ENCODE results near the gene ATP6V0A1.

Gene ATP6V0A1

DNA sequence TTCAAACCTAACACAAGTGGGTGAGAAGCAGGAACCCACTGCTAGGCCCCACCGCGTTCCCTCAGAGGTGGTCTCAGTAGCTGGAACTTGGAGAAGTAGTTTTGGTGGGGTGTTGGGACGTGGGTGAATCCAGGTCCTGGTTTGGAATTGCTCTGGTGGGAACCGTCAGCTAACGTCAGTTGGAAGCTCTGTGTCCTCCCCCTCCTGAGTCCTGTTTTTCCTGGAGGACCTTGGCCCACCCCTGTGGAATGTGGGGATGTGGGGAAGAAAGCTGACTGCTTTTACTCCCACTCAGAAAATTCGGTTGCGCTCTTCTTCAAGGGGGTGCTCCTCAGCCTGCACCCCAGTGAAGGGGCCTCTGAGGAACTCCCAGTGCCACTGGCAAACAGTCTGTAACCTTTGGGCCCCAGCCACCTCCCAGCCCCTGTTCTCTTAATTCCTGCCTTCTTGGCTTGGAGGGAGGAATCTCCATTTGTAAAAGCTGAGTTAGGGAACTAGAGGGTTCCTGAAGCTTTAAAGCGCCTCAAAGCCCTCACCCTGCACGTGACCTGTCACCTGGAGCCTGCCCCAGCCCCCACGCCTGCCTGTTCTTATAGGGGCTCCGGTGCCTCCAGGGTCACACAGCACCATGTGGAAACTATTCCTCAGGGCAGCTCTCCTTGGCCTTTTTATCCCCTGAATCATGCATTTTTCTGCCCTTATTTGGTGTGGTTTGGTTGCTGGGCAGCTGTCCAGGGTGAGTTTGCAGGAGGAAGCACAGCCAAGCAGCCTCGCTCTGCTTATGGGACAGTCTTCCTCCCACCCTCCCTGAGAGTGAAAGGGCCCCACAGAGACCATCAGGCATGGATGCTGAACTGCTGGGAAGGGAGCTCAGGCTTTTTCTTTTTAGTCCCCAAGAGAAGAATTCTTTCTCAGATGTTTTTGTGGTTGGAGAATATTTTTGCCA is 61.1 kb downstream of the ATP6V0A1 start:
- Histone ChIP-seq H3K79me2 (ENCODE audit: control insufficient read depth, insufficient read depth, low read length) (no peaks in the 10 kb centered on the region), H3K23ac (ENCODE audit: low read length) (no peak overlapping the region), H4K5ac (ENCODE audit: low read length) (no peak overlapping the region), H3K27me3 (ENCODE audit: insufficient read depth, low read length, poor library complexity) (no peaks in the 10 kb centered on the region), H3K56ac (ENCODE audit: low read length) (no peak overlapping the region), H3K36me3 (ENCODE audit: control insufficient read depth, insufficient read depth, low read length) (peaks cover 2% of the 10 kb centered on the region), H3K9ac (ENCODE audit: low read length) (no peak overlapping the region), H3K4me3 (ENCODE audit: low read length) (no peak overlapping the region), H2BK120ac (ENCODE audit: low read depth, low read length) (peak overlapping the region; percentile 13), H3K4ac (ENCODE audit: low read depth, low read length) (no peak overlapping the region), H3K4me2 (ENCODE audit: low read length) (no peak overlapping the region), H2BK15ac (replicated peaks; ENCODE audit: low read depth) (no peak overlapping the region), H4K8ac (ENCODE audit: low read depth, low read length) (no peak overlapping the region), H2BK5ac (ENCODE audit: low read length) (no peak overlapping the region), H3K27ac (ENCODE audit: low read depth, low read length) (peak overlapping the region; percentile 53), H3K18ac (ENCODE audit: low read length) (no peak overlapping the region), H2AK5ac (ENCODE audit: low read length) (no peak overlapping the region), H3K4me1 (ENCODE audit: control insufficient read depth, low read depth, low read length) (peaks cover 6% of the 10 kb centered on the region), H3K79me1 (ENCODE audit: low read length) (no peaks in the 10 kb centered on the region)
- no CpG with 5 or more reads among the region's 12 CpGs for WGBS (ENCODE audit: extremely low coverage, insufficient coverage, low lambda C conversion rate)
- DNase-seq: peak; percentile 95

DNA sequence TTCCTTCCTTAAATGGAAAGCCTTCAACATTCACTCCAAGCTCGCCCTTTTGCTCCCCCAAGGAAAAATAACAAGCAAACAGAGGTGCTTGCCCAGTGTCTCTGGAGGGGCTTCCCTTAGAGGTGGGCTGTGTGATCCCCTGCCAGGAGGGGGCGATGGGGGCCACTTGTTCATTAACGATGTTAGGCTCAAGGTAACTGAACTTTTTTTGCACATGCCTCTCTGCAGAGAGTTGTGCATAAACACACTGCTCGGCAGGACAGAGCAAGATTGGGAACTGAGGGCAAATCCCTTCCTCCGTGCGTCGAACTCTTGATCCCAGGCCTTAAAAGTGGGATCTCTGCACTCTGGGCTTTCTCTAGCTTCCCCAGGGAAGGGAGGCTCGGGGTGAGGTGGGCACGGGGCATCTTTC is 61.9 kb downstream of the ATP6V0A1 start:
- Histone ChIP-seq H3K4me1 (ENCODE audit: control insufficient read depth, low read depth, low read length) (peaks cover 6% of the 10 kb centered on the region), H4K5ac (ENCODE audit: low read length) (no peak overlapping the region), H3K56ac (ENCODE audit: low read length) (no peak overlapping the region), H3K18ac (ENCODE audit: low read length) (no peak overlapping the region), H2BK120ac (ENCODE audit: low read depth, low read length) (no peak overlapping the region), H2AK5ac (ENCODE audit: low read length) (no peak overlapping the region), H2BK15ac (replicated peaks; ENCODE audit: low read depth) (no peak overlapping the region), H3K79me2 (ENCODE audit: control insufficient read depth, insufficient read depth, low read length) (no peaks in the 10 kb centered on the region), H3K4me2 (ENCODE audit: low read length) (no peak overlapping the region), H4K8ac (ENCODE audit: low read depth, low read length) (no peak overlapping the region), H2BK5ac (ENCODE audit: low read length) (no peak overlapping the region), H3K9ac (ENCODE audit: low read length) (no peak overlapping the region), H3K4me3 (ENCODE audit: low read length) (no peak overlapping the region), H3K27me3 (ENCODE audit: insufficient read depth, low read length, poor library complexity) (no peaks in the 10 kb centered on the region), H3K4ac (ENCODE audit: low read depth, low read length) (no peak overlapping the region), H3K27ac (ENCODE audit: low read depth, low read length) (peak overlapping the region; percentile 47), H3K23ac (ENCODE audit: low read length) (no peak overlapping the region), H3K79me1 (ENCODE audit: low read length) (no peaks in the 10 kb centered on the region), H3K36me3 (ENCODE audit: control insufficient read depth, insufficient read depth, low read length) (peaks cover 2% of the 10 kb centered on the region)
- WGBS (ENCODE audit: extremely low coverage, insufficient coverage, low lambda C conversion rate): no CpG with 5 or more reads among the region's 9 CpGs
- DNase-seq: peak; percentile 43

DNA sequence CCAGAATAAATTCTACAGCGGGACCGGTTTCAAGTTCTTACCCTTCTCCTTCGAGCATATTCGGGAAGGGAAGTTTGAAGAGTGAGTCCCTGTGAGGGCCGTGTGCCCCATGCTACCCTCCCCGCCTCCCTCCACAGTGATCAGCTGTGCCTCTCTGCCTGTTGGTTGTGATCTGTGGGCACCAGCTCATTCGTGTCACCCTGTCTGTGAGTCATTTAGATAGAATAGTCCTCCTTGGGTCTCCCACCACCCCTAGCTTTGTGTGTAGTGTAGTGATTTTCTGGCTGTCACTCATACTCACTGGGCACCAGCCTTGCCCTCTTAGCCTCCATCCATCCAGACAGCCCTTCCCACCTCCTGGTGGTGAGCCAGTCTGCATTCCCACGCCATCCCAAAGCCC is 62.4 kb downstream of the ATP6V0A1 start:
- H3K79me1 ChIP-seq (ENCODE audit: low read length): no peaks in the 10 kb centered on the region
- no peak overlapping the region for H3K4ac ChIP-seq (ENCODE audit: low read depth, low read length)
- H3K4me3 ChIP-seq (ENCODE audit: low read length): no peak overlapping the region
- H3K4me2 ChIP-seq (ENCODE audit: low read length): no peak overlapping the region
- H4K5ac ChIP-seq (ENCODE audit: low read length): no peak overlapping the region
- no peak overlapping the region for H3K23ac ChIP-seq (ENCODE audit: low read length)
- H3K9ac ChIP-seq (ENCODE audit: low read length): no peak overlapping the region
- no peak overlapping the region for H3K27ac ChIP-seq (ENCODE audit: low read depth, low read length)
- H3K36me3 ChIP-seq (ENCODE audit: control insufficient read depth, insufficient read depth, low read length): peaks cover 2% of the 10 kb centered on the region
- no peak overlapping the region for H2BK5ac ChIP-seq (ENCODE audit: low read length)
- H3K27me3 ChIP-seq (ENCODE audit: insufficient read depth, low read length, poor library complexity): no peaks in the 10 kb centered on the region
- DNase-seq: no peak
- H3K4me1 ChIP-seq (ENCODE audit: control insufficient read depth, low read depth, low read length): peaks cover 6% of the 10 kb centered on the region
- H3K79me2 ChIP-seq (ENCODE audit: control insufficient read depth, insufficient read depth, low read length): no peaks in the 10 kb centered on the region
- no peak overlapping the region for H3K18ac ChIP-seq (ENCODE audit: low read length)
- no peak overlapping the region for H3K56ac ChIP-seq (ENCODE audit: low read length)
- no peak overlapping the region for H4K8ac ChIP-seq (ENCODE audit: low read depth, low read length)
- no peak overlapping the region for H2BK120ac ChIP-seq (ENCODE audit: low read depth, low read length)
- WGBS (ENCODE audit: extremely low coverage, insufficient coverage, low lambda C conversion rate): no CpG with 5 or more reads among the region's 8 CpGs
- no peak overlapping the region for H2AK5ac ChIP-seq (ENCODE audit: low read length)
- no peak overlapping the region for H2BK15ac ChIP-seq (replicated peaks; ENCODE audit: low read depth)

DNA sequence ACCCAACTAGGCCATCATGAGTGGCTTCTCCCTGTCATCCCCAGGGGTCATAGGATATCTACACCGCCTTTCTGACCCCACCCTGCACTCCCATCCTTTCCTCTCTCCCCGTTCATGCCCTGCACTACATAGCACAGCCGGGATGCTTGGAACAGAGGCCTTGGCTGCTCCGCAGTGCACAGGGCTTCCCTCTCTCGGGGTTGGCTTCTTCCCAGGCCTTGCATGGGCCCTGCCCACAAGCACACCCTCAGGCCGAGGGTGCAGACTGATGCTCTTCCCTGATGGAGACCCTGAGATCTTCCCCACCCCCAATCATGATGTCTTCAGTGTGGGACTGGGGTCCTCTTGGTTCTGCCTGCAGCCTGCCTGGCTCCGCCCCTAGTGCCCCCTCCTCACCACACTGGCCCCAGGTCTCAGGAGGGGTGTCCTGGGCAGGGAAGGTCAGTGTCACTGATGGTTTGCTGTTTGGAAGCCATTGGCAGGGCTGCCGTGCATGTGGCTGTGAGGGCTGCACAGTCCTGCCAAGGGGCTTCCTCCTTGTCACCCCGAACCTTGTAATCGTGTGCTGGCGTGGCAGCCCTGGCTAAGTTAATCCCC is 63.1 kb downstream of the ATP6V0A1 start:
- Histone ChIP-seq H2BK120ac (ENCODE audit: low read depth, low read length) (no peak overlapping the region), H3K27me3 (ENCODE audit: insufficient read depth, low read length, poor library complexity) (no peaks in the 10 kb centered on the region), H3K27ac (ENCODE audit: low read depth, low read length) (no peak overlapping the region), H3K36me3 (ENCODE audit: control insufficient read depth, insufficient read depth, low read length) (peaks cover 2% of the 10 kb centered on the region), H3K4me3 (ENCODE audit: low read length) (no peak overlapping the region), H2BK5ac (ENCODE audit: low read length) (no peak overlapping the region), H3K79me1 (ENCODE audit: low read length) (no peaks in the 10 kb centered on the region), H3K4ac (ENCODE audit: low read depth, low read length) (no peak overlapping the region), H2AK5ac (ENCODE audit: low read length) (no peak overlapping the region), H3K4me2 (ENCODE audit: low read length) (no peak overlapping the region), H4K5ac (ENCODE audit: low read length) (no peak overlapping the region), H3K23ac (ENCODE audit: low read length) (no peak overlapping the region), H4K8ac (ENCODE audit: low read depth, low read length) (no peak overlapping the region), H2BK15ac (replicated peaks; ENCODE audit: low read depth) (no peak overlapping the region), H3K4me1 (ENCODE audit: control insufficient read depth, low read depth, low read length) (peaks cover 6% of the 10 kb centered on the region), H3K56ac (ENCODE audit: low read length) (no peak overlapping the region), H3K79me2 (ENCODE audit: control insufficient read depth, insufficient read depth, low read length) (no peaks in the 10 kb centered on the region), H3K18ac (ENCODE audit: low read length) (no peak overlapping the region), H3K9ac (ENCODE audit: low read length) (no peak overlapping the region)
- no peak for DNase-seq
- no CpG with 5 or more reads among the region's 11 CpGs for WGBS (ENCODE audit: extremely low coverage, insufficient coverage, low lambda C conversion rate)

DNA sequence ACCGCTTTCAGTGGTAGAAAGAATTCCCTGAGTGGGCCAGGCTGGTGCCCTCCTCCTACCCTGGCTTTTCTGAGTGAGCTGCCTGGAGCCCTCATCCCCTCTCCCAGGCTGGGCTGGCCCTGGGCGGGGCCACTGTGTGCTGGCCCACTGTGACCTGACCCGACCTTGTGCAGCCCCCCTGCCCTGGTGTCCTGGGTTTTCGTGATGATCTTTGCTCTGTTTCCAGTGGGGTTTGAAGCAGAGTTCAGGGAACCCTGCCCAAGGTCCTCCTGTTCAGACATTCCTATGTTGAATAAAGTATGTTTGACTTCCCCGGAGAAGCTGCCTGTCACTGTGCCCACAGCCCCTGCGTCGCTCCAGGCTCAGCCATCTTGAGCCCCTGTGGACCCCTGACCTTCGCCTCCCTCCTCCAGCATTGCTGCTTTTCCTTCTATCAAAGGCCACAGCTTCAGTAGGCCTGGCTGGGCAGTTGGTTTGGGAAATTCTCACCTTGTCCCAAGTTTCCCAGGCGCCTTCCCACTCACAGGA is 63.6 kb downstream of the ATP6V0A1 start:
- Histone ChIP-seq H2BK15ac (replicated peaks; ENCODE audit: low read depth) (no peak overlapping the region), H3K18ac (ENCODE audit: low read length) (no peak overlapping the region), H3K27me3 (ENCODE audit: insufficient read depth, low read length, poor library complexity) (no peaks in the 10 kb centered on the region), H3K9ac (ENCODE audit: low read length) (no peak overlapping the region), H3K23ac (ENCODE audit: low read length) (no peak overlapping the region), H3K4me1 (ENCODE audit: control insufficient read depth, low read depth, low read length) (peaks cover 6% of the 10 kb centered on the region), H2BK120ac (ENCODE audit: low read depth, low read length) (no peak overlapping the region), H3K56ac (ENCODE audit: low read length) (no peak overlapping the region), H2BK5ac (ENCODE audit: low read length) (no peak overlapping the region), H3K36me3 (ENCODE audit: control insufficient read depth, insufficient read depth, low read length) (peaks cover 2% of the 10 kb centered on the region), H4K8ac (ENCODE audit: low read depth, low read length) (no peak overlapping the region), H4K5ac (ENCODE audit: low read length) (no peak overlapping the region), H3K27ac (ENCODE audit: low read depth, low read length) (no peak overlapping the region), H3K4me2 (ENCODE audit: low read length) (no peak overlapping the region), H3K4me3 (ENCODE audit: low read length) (no peak overlapping the region), H3K79me1 (ENCODE audit: low read length) (no peaks in the 10 kb centered on the region), H2AK5ac (ENCODE audit: low read length) (no peak overlapping the region), H3K4ac (ENCODE audit: low read depth, low read length) (no peak overlapping the region), H3K79me2 (ENCODE audit: control insufficient read depth, insufficient read depth, low read length) (no peaks in the 10 kb centered on the region)
- no CpG with 5 or more reads among the region's 9 CpGs for WGBS (ENCODE audit: extremely low coverage, insufficient coverage, low lambda C conversion rate)
- DNase-seq: no peak
